Gastrocnemius medialis (tissue), 4 donors: Measurements from ENCODE around the gene PCNA. TPM values are rescaled to one million over a fixed set of nuclear protein-coding genes. Genes with fewer than 3 reads are reported as not detected.

Experiments
- ATAC-seq, 2 donors: fragments of 150-250 bp; one replicate each; pipeline ENCODE4 v1.9.1; 2016
- DNase-seq, 2 donors: peaks; one replicate each; pipeline ENCODE4 v3.0.0-alpha.2; 2019
- H3K27ac ChIP-seq, 4 donors: fragments of 200-600 bp; sonication (generic); 1 replicate in 1 of 4; 2 replicates in 3 of 4; pipeline ENCODE4 v1.5.1; 2016 to 2018; ENCODE audit warnings: mild to moderate bottlenecking in 2 of 4, moderate library complexity in 1 of 4
- H3K27me3 ChIP-seq, 3 donors: fragments of 200-600 bp; sonication (generic) in 2 of 3; 1 replicate in 1 of 3; 2 replicates in 2 of 3; pipeline versions ENCODE4 v1.5.1 to v1.6.0; 2016 to 2019; ENCODE audit warnings: mild to moderate bottlenecking in 1 of 3, moderate library complexity in 1 of 3
- H3K36me3 ChIP-seq, 2 donors: fragments of 200-600 bp; sonication (generic) in 1 of 2; one replicate each; pipeline ENCODE4 v1.5.1; 2017 to 2018
- H3K4me1 ChIP-seq, 2 donors: fragments of 200-600 bp; sonication (generic) in 1 of 2; one replicate each; pipeline ENCODE4 v1.5.1; 2016 to 2017; ENCODE audit warnings: mild to moderate bottlenecking in 2 of 2
- H3K4me3 ChIP-seq, 4 donors: fragments of 200-600 bp; sonication (generic) in 3 of 4; 1 replicate in 1 of 4; 2 replicates in 3 of 4; pipeline ENCODE4 v1.5.1; 2016 to 2019; ENCODE audit warnings: mild to moderate bottlenecking in 2 of 4
- H3K9me3 ChIP-seq, 3 donors: fragments of 200-600 bp; sonication (generic) in 2 of 3; 1 replicate in 1 of 3; 2 replicates in 2 of 3; pipeline ENCODE4 v1.5.1; 2016 to 2019
- POLR2A ChIP-seq, 2 donors: fragments of 450-650 bp; IDR thresholded peaks; one replicate each; pipeline ENCODE4 v1.6.1; 2017; ENCODE audit warnings: antibody characterized with exemption in 2 of 2, mild to moderate bottlenecking in 2 of 2, moderate library complexity in 2 of 2
- in situ Hi-C, 4 donors: fragments of 200-750 bp; cut with MboI; loops; one replicate each; pipeline versions ENCODE4 v1.15.0 to v1.8.0; 2017; ENCODE audit warnings: low sequenced_read_pairs in 4 of 4
- intact Hi-C: fragments of 100-400 bp; cut with DNase I; formaldehyde crosslinking; loops from one replicate; pipeline ENCODE4 v1.15.1; 2023; ENCODE audit warnings: low total_unique reads
- total RNA-seq, 4 donors: library from RNA; depleted of rRNA; stranded (reverse); fragments of >200 nt; gene quantifications; one replicate each; pipeline versions ENCODE4 v1.1.0 to v1.2.3, GENCODE V29; 2016
- TF ChIP-seq, protein P1 (sequence below), 5 experiments: fragments of 450-650 bp in 3 of 5; fragments of 200-600 bp in 2 of 5; sonication (generic) in 2 of 5; IDR thresholded peaks in 4 of 5; conservative IDR thresholded peaks in 1 of 5; 1 replicate in 4 of 5; 2 replicates in 1 of 5; pipeline ENCODE4 v1.5.1; 2016 to 2019; ENCODE audit warnings: antibody characterized with exemption in 5 of 5, mild to moderate bottlenecking in 3 of 5, moderate library complexity in 3 of 5

The PCNA gene
- total RNA-seq, 4 donors from 2014 or later = 19.1 to 40.0 (median 25.4) TPM

DNA sequence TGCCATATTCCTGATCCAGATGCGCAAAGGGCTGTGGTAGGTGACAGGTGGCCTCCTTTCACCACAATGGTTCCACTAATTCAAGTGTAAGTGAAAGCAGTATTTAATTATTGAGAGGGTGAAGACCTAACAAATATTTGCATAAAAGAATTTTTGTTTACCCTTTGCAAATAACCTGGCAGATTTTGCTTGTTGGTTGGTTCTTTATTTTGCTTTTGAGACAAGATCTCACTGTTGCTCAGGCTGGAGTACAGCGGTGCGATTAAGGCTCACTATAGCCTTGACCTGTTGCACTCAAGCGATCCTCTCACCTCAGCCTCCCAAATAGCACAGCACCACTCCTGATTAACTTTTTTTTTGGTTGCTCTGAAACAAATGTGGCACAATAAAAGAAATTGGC is 49.2 kb downstream of the PCNA start:
- TF ChIP-seq, protein P1, sequence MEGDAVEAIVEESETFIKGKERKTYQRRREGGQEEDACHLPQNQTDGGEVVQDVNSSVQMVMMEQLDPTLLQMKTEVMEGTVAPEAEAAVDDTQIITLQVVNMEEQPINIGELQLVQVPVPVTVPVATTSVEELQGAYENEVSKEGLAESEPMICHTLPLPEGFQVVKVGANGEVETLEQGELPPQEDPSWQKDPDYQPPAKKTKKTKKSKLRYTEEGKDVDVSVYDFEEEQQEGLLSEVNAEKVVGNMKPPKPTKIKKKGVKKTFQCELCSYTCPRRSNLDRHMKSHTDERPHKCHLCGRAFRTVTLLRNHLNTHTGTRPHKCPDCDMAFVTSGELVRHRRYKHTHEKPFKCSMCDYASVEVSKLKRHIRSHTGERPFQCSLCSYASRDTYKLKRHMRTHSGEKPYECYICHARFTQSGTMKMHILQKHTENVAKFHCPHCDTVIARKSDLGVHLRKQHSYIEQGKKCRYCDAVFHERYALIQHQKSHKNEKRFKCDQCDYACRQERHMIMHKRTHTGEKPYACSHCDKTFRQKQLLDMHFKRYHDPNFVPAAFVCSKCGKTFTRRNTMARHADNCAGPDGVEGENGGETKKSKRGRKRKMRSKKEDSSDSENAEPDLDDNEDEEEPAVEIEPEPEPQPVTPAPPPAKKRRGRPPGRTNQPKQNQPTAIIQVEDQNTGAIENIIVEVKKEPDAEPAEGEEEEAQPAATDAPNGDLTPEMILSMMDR (IDR thresholded peaks at IDR 0.05 in 4 of 5, conservative IDR thresholded peaks at IDR 0.05 in 1 of 5) = no peak
- TF ChIP-seq POLR2A (IDR thresholded peaks at IDR 0.05) = no peak
- Histone ChIP-seq H3K9me3 (no peaks in the 10 kb centered on the region), H3K4me1 (peaks cover 8 to 11% of the 10 kb centered on the region in 2 donors), H3K27ac (no peak overlapping the region), H3K27me3 (no peaks in the 10 kb centered on the region), H3K4me3 (no peak overlapping the region), H3K36me3 (no peaks in the 10 kb centered on the region)
- DNase-seq (no peak), ATAC-seq (no peak)
- in situ Hi-C loops (no loop called here), intact Hi-C loops (no loop called here)

DNA sequence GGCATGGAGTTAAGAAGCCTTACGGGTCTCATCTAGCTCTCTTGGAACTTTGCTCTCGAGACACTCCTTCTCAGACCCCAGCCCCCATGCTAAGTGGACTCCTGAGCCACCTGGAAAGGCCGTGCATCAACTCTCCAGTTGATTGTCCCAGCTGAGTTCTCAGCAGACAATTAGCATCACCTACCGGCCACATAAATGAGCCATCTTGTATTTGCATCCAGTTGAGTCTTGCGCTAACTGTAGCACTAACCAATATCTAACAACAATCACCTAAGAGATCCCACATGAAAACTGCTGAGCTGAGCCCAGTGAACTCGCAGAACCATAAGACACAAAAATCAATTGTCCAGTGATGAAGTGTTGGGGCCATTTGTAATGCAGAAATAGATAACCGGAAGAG is 49.7 kb downstream of the PCNA start:
- ATAC-seq (no peak), DNase-seq (no peak)
- H3K36me3 ChIP-seq = no peaks in the 10 kb centered on the region
- H3K4me1 ChIP-seq = peaks cover 8 to 11% of the 10 kb centered on the region in 2 donors
- in situ Hi-C loops (no loop called here), intact Hi-C loops (no loop called here)
- no peaks in the 10 kb centered on the region for H3K27me3 ChIP-seq
- TF ChIP-seq, protein P1 (IDR thresholded peaks at IDR 0.05 in 4 of 5, conservative IDR thresholded peaks at IDR 0.05 in 1 of 5) = no peak
- TF ChIP-seq POLR2A (IDR thresholded peaks at IDR 0.05) = no peak
- no peaks in the 10 kb centered on the region for H3K9me3 ChIP-seq
- no peak overlapping the region for H3K4me3 ChIP-seq
- no peak overlapping the region for H3K27ac ChIP-seq

DNA sequence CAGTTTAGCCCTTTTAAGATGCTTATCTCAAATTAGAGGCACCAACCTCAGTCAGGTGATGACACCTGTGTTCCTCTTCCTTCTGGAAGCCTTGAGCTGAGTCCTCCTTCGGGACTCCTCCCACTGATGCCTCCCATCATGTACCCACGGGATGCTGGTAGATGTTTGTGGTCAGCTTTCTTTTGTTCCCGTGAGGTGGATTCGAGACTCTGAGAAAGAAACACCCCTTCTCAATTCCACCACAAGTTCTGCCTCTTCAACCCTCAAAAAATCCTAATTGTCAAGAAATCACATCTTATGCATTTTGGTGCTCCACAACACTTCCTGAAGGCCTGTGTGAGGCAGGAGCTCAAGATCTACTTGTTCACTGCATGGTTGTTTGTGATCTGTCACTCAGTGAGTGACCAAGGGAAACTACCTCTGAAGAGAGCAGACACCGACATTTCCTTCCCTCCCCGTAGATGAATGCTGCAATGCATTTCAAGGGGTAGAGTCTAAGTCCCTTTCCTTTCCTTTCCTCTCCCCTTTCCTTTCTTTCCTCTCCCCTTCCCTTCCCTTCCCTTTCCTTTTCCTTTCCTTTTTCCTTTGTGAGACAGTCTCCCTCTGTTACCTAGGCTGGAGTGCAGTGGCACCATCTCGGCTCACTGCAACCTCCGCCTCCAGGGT is 50.5 kb downstream of the PCNA start:
- ATAC-seq = no peak

DNA sequence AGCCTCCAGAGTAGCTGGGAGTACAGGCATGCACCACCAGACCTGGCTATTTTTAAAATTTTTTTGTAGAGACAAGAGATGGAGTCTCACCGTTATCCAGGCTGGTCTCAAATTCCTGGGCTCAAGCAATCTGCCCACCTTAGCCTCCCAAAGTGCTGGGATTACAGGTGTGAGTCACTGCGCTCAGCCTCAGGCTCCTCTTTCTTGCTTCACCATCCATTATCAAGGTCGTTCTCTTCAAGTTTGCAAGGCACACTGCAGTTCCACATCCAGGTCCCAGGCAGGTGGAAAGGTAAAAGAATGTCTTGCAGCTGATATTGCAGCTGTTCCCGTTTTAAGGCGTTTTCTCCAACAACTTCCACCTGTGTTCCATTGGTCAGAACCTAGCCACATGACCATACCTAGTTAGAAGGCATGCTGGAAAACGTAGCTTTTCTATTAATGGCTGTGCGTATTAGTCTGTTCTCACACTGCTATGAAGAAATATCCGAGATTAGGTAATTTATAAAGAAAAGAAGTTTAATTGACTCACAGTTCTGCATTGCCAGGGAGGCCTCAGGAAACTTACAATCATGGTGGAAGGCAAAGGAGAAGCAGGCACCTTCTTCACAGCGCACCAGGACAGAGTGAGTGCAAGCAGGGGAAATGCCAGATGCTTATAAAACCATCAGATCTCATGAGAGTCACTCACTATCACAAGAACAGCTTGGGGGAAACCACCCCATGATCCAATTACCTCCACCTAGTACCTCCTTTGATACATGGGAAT is 51.7 kb downstream of the PCNA start:
- H3K4me3 ChIP-seq = no peak overlapping the region
- H3K27me3 ChIP-seq = no peaks in the 10 kb centered on the region
- DNase-seq = no peak
- H3K4me1 ChIP-seq = peaks cover 3 to 4% of the 10 kb centered on the region in 2 donors
- H3K9me3 ChIP-seq = no peaks in the 10 kb centered on the region
- TF ChIP-seq, protein P1 (IDR thresholded peaks at IDR 0.05 in 4 of 5, conservative IDR thresholded peaks at IDR 0.05 in 1 of 5) = no peak
- no peak for TF ChIP-seq POLR2A (IDR thresholded peaks at IDR 0.05)
- in situ Hi-C loops (no loop called here), intact Hi-C loops (no loop called here)
- no peak overlapping the region for H3K27ac ChIP-seq
- ATAC-seq = no peak
- no peaks in the 10 kb centered on the region for H3K36me3 ChIP-seq

More for the DNA sequence above, 50.5 kb downstream of the PCNA start:
- H3K4me1 ChIP-seq = peaks cover 8 to 11% of the 10 kb centered on the region in 2 donors
- no peak overlapping the region for H3K4me3 ChIP-seq
- H3K9me3 ChIP-seq = no peaks in the 10 kb centered on the region
- TF ChIP-seq POLR2A (IDR thresholded peaks at IDR 0.05) = no peak
- TF ChIP-seq, protein P1 (IDR thresholded peaks at IDR 0.05 in 4 of 5, conservative IDR thresholded peaks at IDR 0.05 in 1 of 5) = no peak
- in situ Hi-C loops (no loop called here), intact Hi-C loops (no loop called here)
- H3K27ac ChIP-seq = no peak overlapping the region
- DNase-seq = no peak
- H3K27me3 ChIP-seq = no peaks in the 10 kb centered on the region
- H3K36me3 ChIP-seq = no peaks in the 10 kb centered on the region
